GM06990 (cell line): Measurements from ENCODE around the gene DTX4.

Experiments
- DNase-seq: peaks from one replicate; pipeline ENCODE4 v3.0.0-alpha.2; 2011; ENCODE audit not compliant: insufficient read length; ENCODE audit errors: extremely low read depth
- H3K27me3 ChIP-seq: replicated peaks from 2 replicates; pipeline ENCODE4 v1.6.0; 2011; ENCODE audit warnings: low read length; ENCODE audit not compliant: control insufficient read depth, insufficient read depth
- H3K36me3 ChIP-seq: 2 replicates; pipeline ENCODE4 v1.5.1; 2011; ENCODE audit warnings: low read length; ENCODE audit not compliant: control insufficient read depth, insufficient read depth
- H3K4me3 ChIP-seq: replicated peaks from 2 replicates; pipeline ENCODE4 v1.5.1; 2011; ENCODE audit warnings: low read depth, mild to moderate bottlenecking, control low read depth, low read length
- TF ChIP-seq, protein P1 (sequence below): IDR thresholded peaks from 2 replicates; pipeline ENCODE4 v1.5.1; 2011; ENCODE audit warnings: low read length, control low read depth, mild to moderate bottlenecking, inconsistent platforms; ENCODE audit not compliant: insufficient read depth, poor library complexity, severe bottlenecking

Gene DTX4

DNA sequence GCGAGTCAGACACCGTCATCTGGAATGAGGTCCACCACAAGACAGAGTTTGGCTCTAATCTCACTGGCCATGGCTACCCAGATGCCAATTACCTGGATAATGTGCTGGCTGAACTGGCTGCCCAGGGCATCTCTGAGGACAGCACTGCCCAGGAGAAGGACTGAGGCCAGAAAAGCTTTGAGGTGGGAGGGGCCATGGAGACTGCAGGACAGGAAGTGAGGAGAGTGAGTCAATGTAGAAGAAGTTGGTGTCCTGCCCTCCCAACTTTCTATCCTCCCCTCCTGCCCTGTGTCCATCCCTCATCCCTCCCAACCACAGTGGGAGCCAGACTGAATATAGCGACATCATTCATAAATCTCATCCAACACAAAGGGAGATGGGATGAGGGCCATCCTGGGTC is 32.8 kb downstream of the DTX4 start:
- TF ChIP-seq, protein P1, sequence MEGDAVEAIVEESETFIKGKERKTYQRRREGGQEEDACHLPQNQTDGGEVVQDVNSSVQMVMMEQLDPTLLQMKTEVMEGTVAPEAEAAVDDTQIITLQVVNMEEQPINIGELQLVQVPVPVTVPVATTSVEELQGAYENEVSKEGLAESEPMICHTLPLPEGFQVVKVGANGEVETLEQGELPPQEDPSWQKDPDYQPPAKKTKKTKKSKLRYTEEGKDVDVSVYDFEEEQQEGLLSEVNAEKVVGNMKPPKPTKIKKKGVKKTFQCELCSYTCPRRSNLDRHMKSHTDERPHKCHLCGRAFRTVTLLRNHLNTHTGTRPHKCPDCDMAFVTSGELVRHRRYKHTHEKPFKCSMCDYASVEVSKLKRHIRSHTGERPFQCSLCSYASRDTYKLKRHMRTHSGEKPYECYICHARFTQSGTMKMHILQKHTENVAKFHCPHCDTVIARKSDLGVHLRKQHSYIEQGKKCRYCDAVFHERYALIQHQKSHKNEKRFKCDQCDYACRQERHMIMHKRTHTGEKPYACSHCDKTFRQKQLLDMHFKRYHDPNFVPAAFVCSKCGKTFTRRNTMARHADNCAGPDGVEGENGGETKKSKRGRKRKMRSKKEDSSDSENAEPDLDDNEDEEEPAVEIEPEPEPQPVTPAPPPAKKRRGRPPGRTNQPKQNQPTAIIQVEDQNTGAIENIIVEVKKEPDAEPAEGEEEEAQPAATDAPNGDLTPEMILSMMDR = no peak
- peaks cover 12% of the 10 kb centered on the region for H3K36me3 ChIP-seq
- H3K27me3 ChIP-seq = no peaks in the 10 kb centered on the region
- no peak for DNase-seq
- no peak overlapping the region for H3K4me3 ChIP-seq

GRCh38 chr11:59205648-59206047 is 33.7 kb downstream of the DTX4 start:
- TF ChIP-seq, protein P1 = no peak
- H3K27me3 ChIP-seq = no peaks in the 10 kb centered on the region
- H3K4me3 ChIP-seq = no peak overlapping the region
- H3K36me3 ChIP-seq = peaks cover 12% of the 10 kb centered on the region
- no peak for DNase-seq

- Histone ChIP-seq H3K4me3 (no peak overlapping the region), H3K36me3 (peaks cover 12% of the 10 kb centered on the region), H3K27me3 (no peaks in the 10 kb centered on the region)
- DNase-seq = no peak
- TF ChIP-seq, protein P1 = peak; percentile 74
Measured at GRCh38 chr11:59206635-59207034, 34.7 kb downstream of the DTX4 start.

DNA sequence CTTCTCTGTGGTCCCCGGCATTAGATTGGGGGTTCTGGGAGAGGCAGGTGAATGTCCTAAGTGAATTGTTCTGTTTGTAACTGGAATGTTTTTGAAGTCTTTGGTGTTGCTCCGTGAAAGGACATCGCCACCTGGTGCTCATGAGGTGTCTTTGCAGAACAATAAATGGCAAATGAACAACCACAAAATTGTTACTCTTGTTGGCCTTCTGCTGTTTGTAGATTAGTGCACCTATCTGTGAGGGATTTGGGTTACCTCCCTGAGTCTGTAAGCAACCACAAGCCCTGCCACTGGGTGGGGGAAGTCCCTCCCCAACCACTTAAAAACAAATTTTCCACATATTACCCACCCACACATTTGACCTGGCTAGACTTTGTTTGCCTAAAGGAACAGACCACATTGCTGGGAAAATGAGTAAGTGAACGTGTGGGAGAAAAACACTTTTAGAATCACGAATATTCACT is 36.1 kb downstream of the DTX4 start:
- TF ChIP-seq, protein P1 = peak; percentile 61
- peaks cover 12% of the 10 kb centered on the region for H3K36me3 ChIP-seq
- DNase-seq = peak; percentile 57
- H3K4me3 ChIP-seq = peak overlapping the region; percentile 56
- no peaks in the 10 kb centered on the region for H3K27me3 ChIP-seq

DNA sequence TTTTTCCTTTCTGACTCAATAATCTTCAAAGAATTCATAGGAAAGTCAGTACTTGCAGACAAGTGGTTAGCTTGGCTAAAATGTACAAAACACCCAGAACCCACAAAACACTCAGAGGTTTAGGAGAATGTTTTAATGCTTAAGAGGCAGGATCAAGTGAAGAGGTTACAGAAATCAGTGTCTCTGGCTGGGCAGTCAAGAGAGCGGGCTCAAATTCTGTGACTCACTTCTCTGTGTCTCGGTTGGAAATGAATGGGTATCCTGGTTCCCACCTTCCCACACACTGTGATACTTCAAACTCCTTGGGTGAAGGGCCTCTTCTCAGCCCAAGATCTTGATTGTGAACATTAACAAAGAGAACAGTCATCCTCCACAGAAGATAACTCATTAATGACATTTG is 37.0 kb downstream of the DTX4 start:
- peak overlapping the region; percentile 56 for H3K4me3 ChIP-seq
- H3K36me3 ChIP-seq = peaks cover 12% of the 10 kb centered on the region
- no peak for DNase-seq
- TF ChIP-seq, protein P1 = no peak
- no peaks in the 10 kb centered on the region for H3K27me3 ChIP-seq

- H3K27me3 ChIP-seq = no peaks in the 10 kb centered on the region
- no peak for DNase-seq
- peak overlapping the region; percentile 51 for H3K4me3 ChIP-seq
- TF ChIP-seq, protein P1 = no peak
- no peaks in the 10 kb centered on the region for H3K36me3 ChIP-seq
Measured at GRCh38 chr11:59212222-59212621, 40.3 kb downstream of the DTX4 start.
